Duodenal mucosa (tissue), 2 donors: ENCODE results near the gene SPSB3.
"Not testable (repeated sequence)": the region's sequence is repeated elsewhere in the genome, so short reads cannot be mapped to it uniquely, and the experiment has no call there.

ENCODE experiments used
- H3K27ac ChIP-seq: one replicate; pipeline ENCODE4 v1.7.0; 2013; ENCODE audit warnings: low read depth, low read length
- H3K27me3 ChIP-seq, 2 donors: one replicate each; pipeline ENCODE4 v1.7.0; 2013; ENCODE audit warnings: low read length in 2 of 2, control low read depth in 1 of 2; ENCODE audit not compliant: insufficient read depth in 2 of 2, control insufficient read depth in 1 of 2
- H3K36me3 ChIP-seq, 2 donors: one replicate each; pipeline ENCODE4 v1.7.0; 2013; ENCODE audit warnings: low read length in 2 of 2, control low read depth in 1 of 2; ENCODE audit not compliant: insufficient read depth in 2 of 2, control insufficient read depth in 1 of 2
- H3K4me1 ChIP-seq, 2 donors: one replicate each; pipeline ENCODE4 v1.7.0; 2013; ENCODE audit warnings: low read length in 2 of 2, control low read depth in 1 of 2; ENCODE audit not compliant: insufficient read depth in 2 of 2, control insufficient read depth in 1 of 2
- H3K4me3 ChIP-seq, 2 donors: one replicate each; pipeline ENCODE4 v1.7.0; 2013; ENCODE audit warnings: low read length in 2 of 2, low read depth in 1 of 2
- H3K9ac ChIP-seq, 2 donors: one replicate each; pipeline ENCODE4 v1.7.0; 2013; ENCODE audit warnings: low read length in 2 of 2, low read depth in 1 of 2
- H3K9me3 ChIP-seq, 2 donors: one replicate each; pipeline ENCODE4 v1.7.0; 2013; ENCODE audit warnings: low read length in 2 of 2, control low read depth in 1 of 2; ENCODE audit not compliant: control insufficient read depth in 1 of 2

Gene SPSB3

GRCh38 chr16:1816396-1817275 is 34.3 kb upstream of the SPSB3 start:
- H3K27ac ChIP-seq: no peak overlapping the region
- no peak overlapping the region for H3K9ac ChIP-seq
- no peaks in the 10 kb centered on the region for H3K27me3 ChIP-seq
- peaks cover 18 to 62% of the 10 kb centered on the region in 2 donors for H3K36me3 ChIP-seq
- peaks cover 0 to 5% of the 10 kb centered on the region in 2 donors for H3K4me1 ChIP-seq
- no peaks in the 10 kb centered on the region for H3K9me3 ChIP-seq
- no peak overlapping the region for H3K4me3 ChIP-seq

GRCh38 chr16:1815461-1815860 is 33.1 kb upstream of the SPSB3 start:
- Histone ChIP-seq H3K9me3 (no peaks in the 10 kb centered on the region), H3K27ac (no peak overlapping the region), H3K4me1 (peaks cover 0 to 5% of the 10 kb centered on the region in 2 donors), H3K4me3 (no peak overlapping the region), H3K36me3 (peaks cover 14 to 57% of the 10 kb centered on the region in 2 donors), H3K27me3 (no peaks in the 10 kb centered on the region), H3K9ac (no peak overlapping the region)

GRCh38 chr16:1812732-1813163 is 30.4 kb upstream of the SPSB3 start:
- Histone ChIP-seq H3K27ac (no peak overlapping the region), H3K27me3 (no peaks in the 10 kb centered on the region), H3K4me3 (no peak overlapping the region), H3K9ac (no peak overlapping the region), H3K36me3 (peaks cover 20 to 53% of the 10 kb centered on the region in 2 donors), H3K4me1 (peaks cover 0 to 5% of the 10 kb centered on the region in 2 donors), H3K9me3 (no peaks in the 10 kb centered on the region)

GRCh38 chr16:1810536-1810935 is 28.2 kb upstream of the SPSB3 start:
- Histone ChIP-seq H3K9ac (no peak overlapping the region), H3K27ac (no peak overlapping the region), H3K9me3 (no peaks in the 10 kb centered on the region), H3K4me3 (no peak overlapping the region), H3K4me1 (peaks cover 0 to 5% of the 10 kb centered on the region in 2 donors), H3K27me3 (no peaks in the 10 kb centered on the region), H3K36me3 (peaks cover 17 to 38% of the 10 kb centered on the region in 2 donors)

- no peak overlapping the region for H3K4me3 ChIP-seq
- no peak overlapping the region for H3K9ac ChIP-seq
- H3K27ac ChIP-seq: no peak overlapping the region
- peaks cover 13 to 37% of the 10 kb centered on the region in 2 donors for H3K36me3 ChIP-seq
- no peaks in the 10 kb centered on the region for H3K27me3 ChIP-seq
- H3K9me3 ChIP-seq: no peaks in the 10 kb centered on the region
- peaks cover 0 to 5% of the 10 kb centered on the region in 2 donors for H3K4me1 ChIP-seq
Measured at GRCh38 chr16:1810106-1810505, 27.7 kb upstream of the SPSB3 start.

- H3K4me1 ChIP-seq: peaks cover 0 to 5% of the 10 kb centered on the region in 2 donors
- H3K27ac ChIP-seq: no peak overlapping the region
- H3K4me3 ChIP-seq: no peak overlapping the region
- H3K27me3 ChIP-seq: no peaks in the 10 kb centered on the region
- no peaks in the 10 kb centered on the region for H3K9me3 ChIP-seq
- H3K9ac ChIP-seq: no peak overlapping the region
- H3K36me3 ChIP-seq: peaks cover 10 to 35% of the 10 kb centered on the region in 2 donors
Measured at GRCh38 chr16:1809281-1809801, 27.0 kb upstream of the SPSB3 start.

- Histone ChIP-seq H3K4me3 (no peak overlapping the region), H3K9me3 (no peaks in the 10 kb centered on the region), H3K9ac (no peak overlapping the region), H3K36me3 (peaks cover 10 to 33% of the 10 kb centered on the region in 2 donors), H3K4me1 (peaks cover 0 to 5% of the 10 kb centered on the region in 2 donors), H3K27ac (no peak overlapping the region), H3K27me3 (no peaks in the 10 kb centered on the region)
Measured at GRCh38 chr16:1808691-1809090, 26.3 kb upstream of the SPSB3 start.

GRCh38 chr16:1807626-1808025 is 25.3 kb upstream of the SPSB3 start:
- Histone ChIP-seq H3K9ac (no peak overlapping the region), H3K36me3 (peaks cover 10 to 31% of the 10 kb centered on the region in 2 donors), H3K4me3 (no peak overlapping the region), H3K9me3 (no peaks in the 10 kb centered on the region), H3K27ac (no peak overlapping the region), H3K4me1 (peaks cover 0 to under 1% of the 10 kb centered on the region in 2 donors), H3K27me3 (no peaks in the 10 kb centered on the region)

GRCh38 chr16:1800701-1801100 is 18.3 kb upstream of the SPSB3 start:
- Histone ChIP-seq H3K27ac (no peak overlapping the region), H3K36me3 (peaks cover 0 to 5% of the 10 kb centered on the region in 2 donors), H3K4me1 (no peaks in the 10 kb centered on the region), H3K27me3 (no peaks in the 10 kb centered on the region), H3K9me3 (no peaks in the 10 kb centered on the region), H3K4me3 (no peak overlapping the region), H3K9ac (no peak overlapping the region)

GRCh38 chr16:1799263-1799662 is 16.9 kb upstream of the SPSB3 start:
- H3K9me3 ChIP-seq, H3K36me3 ChIP-seq, H3K9ac ChIP-seq, H3K27ac ChIP-seq, H3K27me3 ChIP-seq, H3K4me3 ChIP-seq, H3K4me1 ChIP-seq: not testable (repeated sequence)
